ENCODE measurements around the gene ATAT1. TPM values are rescaled to one million over a fixed set of nuclear protein-coding genes. Genes with fewer than 3 reads are reported as not detected.

Gene ATAT1
- total RNA-seq, 1 donor = 4.7 TPM

DNA sequence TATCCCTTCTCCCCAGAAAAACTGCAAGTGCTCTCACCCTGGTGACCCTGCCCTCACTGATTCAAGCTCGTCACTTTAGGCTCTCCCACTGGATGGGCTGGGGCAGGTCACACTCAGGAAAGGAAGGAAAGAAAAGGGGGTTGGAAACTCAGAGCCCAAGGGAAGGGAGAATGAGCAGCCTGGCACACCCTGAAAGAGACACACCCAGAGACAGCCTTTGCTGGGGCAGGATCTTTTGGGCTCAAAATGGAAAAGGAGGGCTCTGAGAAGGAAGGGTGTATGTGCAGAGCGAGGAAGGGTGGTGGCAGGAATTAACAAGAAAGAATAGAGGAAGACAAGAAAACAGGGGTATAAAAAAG lies 57.3 kb downstream of the ATAT1 start:
- H3K27me3 ChIP-seq (ENCODE audit: insufficient read depth, low read length) = no peaks in the 10 kb centered on the region
- H3K4me3 ChIP-seq (ENCODE audit: insufficient read depth, low read length) = peak overlapping the region; percentile 96
- H3K4me1 ChIP-seq (ENCODE audit: insufficient read depth, low read length) = peaks cover 61% of the 10 kb centered on the region
- H3K4me2 ChIP-seq (ENCODE audit: insufficient read depth, low read length) = peak overlapping the region; percentile 96
- peaks cover 93% of the 10 kb centered on the region for H3K79me2 ChIP-seq (ENCODE audit: insufficient read depth, low read length)
- H3K36me3 ChIP-seq (ENCODE audit: insufficient read depth, low read length) = peaks cover 40% of the 10 kb centered on the region
- peak overlapping the region; percentile 56 for H3K27ac ChIP-seq (ENCODE audit: low read depth, low read length)
- TF ChIP-seq CTCF (IDR thresholded peaks at IDR 0.05; ENCODE audit: extremely low read depth, low read depth, low read length) = no peak
- H3K9me3 ChIP-seq (ENCODE audit: low read depth, low read length) = no peaks in the 10 kb centered on the region
- H4K20me1 ChIP-seq (ENCODE audit: insufficient read depth, low read length) = peaks cover 63% of the 10 kb centered on the region
- no peak for DNase-seq (ENCODE audit: insufficient read length, low spot score, missing footprints)
- no peak overlapping the region for H2AFZ ChIP-seq (ENCODE audit: low read length)

DNA sequence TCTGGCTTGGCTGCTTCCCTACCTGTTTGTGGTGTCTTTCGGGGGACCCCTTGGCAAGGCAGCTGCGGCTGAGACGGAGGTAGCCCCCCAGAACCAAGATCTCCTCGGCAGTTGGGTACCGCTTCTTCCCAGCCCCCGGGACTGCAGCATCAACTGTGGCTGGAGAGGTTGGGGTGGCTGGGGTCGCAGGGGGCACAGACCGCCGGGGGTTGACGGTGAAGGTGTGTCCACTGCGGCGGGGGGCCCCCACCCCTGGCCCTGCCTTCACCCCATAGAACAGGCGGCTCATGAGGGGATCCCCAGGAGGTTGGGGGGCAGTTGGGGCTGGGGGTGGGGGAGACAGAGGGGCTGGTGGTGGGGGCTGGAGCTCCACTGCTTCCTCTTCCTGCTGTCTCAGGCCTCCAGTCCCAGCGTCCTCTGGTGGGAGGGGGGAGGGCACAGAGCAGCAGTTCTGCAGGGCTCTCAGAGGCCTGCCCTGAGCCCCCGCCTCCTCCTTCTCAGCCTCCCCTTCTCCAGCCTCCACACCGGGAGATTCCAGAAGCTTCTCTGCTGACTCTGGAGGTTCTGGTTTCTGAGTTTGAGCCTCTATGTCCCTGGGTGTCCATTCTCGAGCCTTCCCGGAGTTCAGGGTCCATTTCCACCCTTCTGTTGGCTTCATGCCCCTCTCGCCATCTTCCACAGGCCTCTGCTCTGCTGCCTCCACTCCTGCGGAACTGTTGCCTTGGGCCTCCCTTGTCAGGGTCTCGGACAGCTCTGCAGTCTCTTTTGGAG lies 57.9 kb downstream of the ATAT1 start:
- peak overlapping the region; percentile 91 for H3K27ac ChIP-seq (ENCODE audit: low read depth, low read length)
- H3K36me3 ChIP-seq (ENCODE audit: insufficient read depth, low read length) = peaks cover 36% of the 10 kb centered on the region
- H3K4me1 ChIP-seq (ENCODE audit: insufficient read depth, low read length) = peaks cover 60% of the 10 kb centered on the region
- TF ChIP-seq CTCF (IDR thresholded peaks at IDR 0.05; ENCODE audit: extremely low read depth, low read depth, low read length) = no peak
- H3K79me2 ChIP-seq (ENCODE audit: insufficient read depth, low read length) = peaks cover 93% of the 10 kb centered on the region
- peak; percentile 81 for DNase-seq (ENCODE audit: insufficient read length, low spot score, missing footprints)
- H2AFZ ChIP-seq (ENCODE audit: low read length) = no peak overlapping the region
- H3K4me3 ChIP-seq (ENCODE audit: insufficient read depth, low read length) = peak overlapping the region; percentile 96
- H3K9me3 ChIP-seq (ENCODE audit: low read depth, low read length) = no peaks in the 10 kb centered on the region
- peak overlapping the region; percentile 96 for H3K4me2 ChIP-seq (ENCODE audit: insufficient read depth, low read length)
- peaks cover 58% of the 10 kb centered on the region for H4K20me1 ChIP-seq (ENCODE audit: insufficient read depth, low read length)
- H3K27me3 ChIP-seq (ENCODE audit: insufficient read depth, low read length) = no peaks in the 10 kb centered on the region

GRCh38 chr6:30685157-30686008 lies 58.7 kb downstream of the ATAT1 start:
- H3K4me3 ChIP-seq (ENCODE audit: insufficient read depth, low read length) = peak overlapping the region; percentile 96
- peak; percentile 15 for TF ChIP-seq CTCF (IDR thresholded peaks at IDR 0.05; ENCODE audit: extremely low read depth, low read depth, low read length)
- H3K4me2 ChIP-seq (ENCODE audit: insufficient read depth, low read length) = peak overlapping the region; percentile 96
- H3K79me2 ChIP-seq (ENCODE audit: insufficient read depth, low read length) = peaks cover 89% of the 10 kb centered on the region
- H3K27me3 ChIP-seq (ENCODE audit: insufficient read depth, low read length) = no peaks in the 10 kb centered on the region
- H2AFZ ChIP-seq (ENCODE audit: low read length) = no peak overlapping the region
- DNase-seq (ENCODE audit: insufficient read length, low spot score, missing footprints) = peak; percentile 82
- peaks cover 28% of the 10 kb centered on the region for H3K36me3 ChIP-seq (ENCODE audit: insufficient read depth, low read length)
- peaks cover 60% of the 10 kb centered on the region for H3K4me1 ChIP-seq (ENCODE audit: insufficient read depth, low read length)
- peaks cover 50% of the 10 kb centered on the region for H4K20me1 ChIP-seq (ENCODE audit: insufficient read depth, low read length)
- H3K27ac ChIP-seq (ENCODE audit: low read depth, low read length) = peak overlapping the region; percentile 91
- no peaks in the 10 kb centered on the region for H3K9me3 ChIP-seq (ENCODE audit: low read depth, low read length)
